Hepatocyte (in vitro differentiated cells): ENCODE results near the gene MTMR12. TPM values are rescaled to one million over a fixed set of nuclear protein-coding genes. Genes with fewer than 3 reads are reported as not detected.
"Not testable (repeated sequence)": the region's sequence is repeated elsewhere in the genome, so short reads cannot be mapped to it uniquely, and the experiment has no call there.

ENCODE experiments used
- DNase-seq: peaks from one replicate; pipeline ENCODE4 v3.0.0-alpha.2; 2016; ENCODE audit warnings: low spot score
- H2AFZ ChIP-seq: fragments of 200-600 bp; sonication (generic); 2 replicates; pipeline ENCODE4 v1.6.0; 2016; ENCODE audit warnings: antibody characterized with exemption, mild to moderate bottlenecking
- H3K27ac ChIP-seq: fragments of 200-600 bp; sonication (generic); 2 replicates; pipeline ENCODE4 v1.5.1; 2016; ENCODE audit warnings: mild to moderate bottlenecking
- H3K27me3 ChIP-seq: fragments of 200-600 bp; sonication (generic); 2 replicates; pipeline ENCODE4 v1.6.1; 2016
- H3K36me3 ChIP-seq: fragments of 200-600 bp; sonication (generic); replicated peaks from 2 replicates; pipeline ENCODE4 v1.5.1; 2016; ENCODE audit warnings: low read depth; ENCODE audit not compliant: insufficient read depth
- H3K4me1 ChIP-seq: fragments of 200-600 bp; sonication (generic); 2 replicates; pipeline ENCODE4 v1.5.1; 2016; ENCODE audit warnings: mild to moderate bottlenecking, moderate library complexity; ENCODE audit not compliant: insufficient read depth
- H3K4me2 ChIP-seq: fragments of 200-600 bp; sonication (generic); 2 replicates; pipeline ENCODE4 v1.6.0; 2016
- H3K4me3 ChIP-seq: fragments of 200-600 bp; sonication (generic); 2 replicates; pipeline ENCODE4 v1.5.1; 2016; ENCODE audit warnings: mild to moderate bottlenecking
- H3K79me2 ChIP-seq: fragments of 200-600 bp; sonication (generic); 2 replicates; pipeline ENCODE4 v1.6.0; 2017; ENCODE audit warnings: mild to moderate bottlenecking
- H3K9me2 ChIP-seq: fragments of 200-600 bp; sonication (generic); replicated peaks from 2 replicates; pipeline ENCODE4 v1.6.0; 2017; ENCODE audit warnings: mild to moderate bottlenecking; ENCODE audit not compliant: insufficient read depth
- H3K9me3 ChIP-seq: fragments of 200-600 bp; sonication (generic); 2 replicates; pipeline ENCODE4 v1.5.1; 2016; ENCODE audit warnings: low read depth, mild to moderate bottlenecking
- H4K20me1 ChIP-seq: fragments of 200-600 bp; sonication (generic); 2 replicates; pipeline ENCODE4 v1.6.0; 2016; ENCODE audit warnings: mild to moderate bottlenecking; ENCODE audit not compliant: insufficient read depth, poor library complexity, severe bottlenecking
- EZH2 ChIP-seq: fragments of 200-600 bp; sonication (generic); IDR thresholded peaks from 2 replicates; pipeline ENCODE4 v1.6.1; 2016; ENCODE audit warnings: antibody characterized with exemption, mild to moderate bottlenecking, borderline replicate concordance
- EZH2phosphoT487 ChIP-seq: fragments of 200-600 bp; sonication (generic); IDR thresholded peaks from one replicate; pipeline ENCODE4 v1.6.1; 2018; ENCODE audit warnings: antibody characterized with exemption, mild to moderate bottlenecking, low read depth, moderate library complexity; ENCODE audit not compliant: unreplicated experiment, severe bottlenecking
- WGBS: methylation state at CpG from one replicate; pipeline ENCODE4 v1.1.6; 2016; ENCODE audit warnings: low lambda C conversion rate; ENCODE audit errors: missing lambda C conversion rate; 5-methylcytosine and 5-hydroxymethylcytosine counted together
- polyA plus RNA-seq: library from polyadenylated mRNA; unstranded; fragments of >200 nt; fragmentation: Nextera tagmentation; extraction: Ambion mirVana; gene quantifications from 2 replicates; pipeline ENCODE4 v1.2.1, GENCODE V29; 2016
- total RNA-seq: library from RNA; depleted of rRNA; stranded (reverse); fragments of >200 nt; gene quantifications from 2 replicates; pipeline ENCODE4 v1.2.3, GENCODE V29; 2014
- TF ChIP-seq, protein P1 (sequence below): fragments of 200-600 bp; sonication (generic); IDR thresholded peaks from 2 replicates; pipeline ENCODE4 v1.5.1; 2016; ENCODE audit warnings: antibody characterized with exemption, mild to moderate bottlenecking; ENCODE audit not compliant: poor library complexity

Gene MTMR12
- total and polyA plus RNA-seq, 2 experiments from 2014 or later = 11.0 to 19.7 TPM

DNA sequence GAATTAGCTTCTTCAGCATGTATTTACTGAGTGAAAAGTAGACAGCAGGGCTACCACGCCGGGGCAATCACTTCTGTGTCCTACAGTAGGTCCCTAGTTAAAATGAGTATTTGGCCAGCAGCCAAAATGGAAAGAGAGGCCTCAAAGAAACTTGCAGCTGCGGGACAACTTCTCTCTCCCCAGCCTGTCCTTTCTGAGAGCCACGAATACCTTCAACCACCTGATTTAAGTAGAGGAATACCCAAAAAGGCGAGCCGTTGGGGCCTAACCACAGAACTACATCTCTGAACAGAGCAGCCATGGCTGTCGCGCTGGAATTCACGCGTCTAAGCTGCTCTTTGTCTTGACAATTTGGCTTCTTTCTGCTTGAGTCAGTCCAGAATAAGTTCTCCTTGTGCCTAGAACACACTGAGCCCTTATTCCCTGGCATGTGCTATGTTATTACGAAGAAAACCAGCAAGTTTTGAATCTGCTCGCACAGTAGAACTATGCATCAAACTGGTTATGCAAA, 94.8 kb downstream of the MTMR12 start:
- no peaks in the 10 kb centered on the region for H3K36me3 ChIP-seq
- no peaks in the 10 kb centered on the region for H4K20me1 ChIP-seq
- no peak overlapping the region for H3K4me3 ChIP-seq
- no peaks in the 10 kb centered on the region for H3K27me3 ChIP-seq
- TF ChIP-seq, protein P1, sequence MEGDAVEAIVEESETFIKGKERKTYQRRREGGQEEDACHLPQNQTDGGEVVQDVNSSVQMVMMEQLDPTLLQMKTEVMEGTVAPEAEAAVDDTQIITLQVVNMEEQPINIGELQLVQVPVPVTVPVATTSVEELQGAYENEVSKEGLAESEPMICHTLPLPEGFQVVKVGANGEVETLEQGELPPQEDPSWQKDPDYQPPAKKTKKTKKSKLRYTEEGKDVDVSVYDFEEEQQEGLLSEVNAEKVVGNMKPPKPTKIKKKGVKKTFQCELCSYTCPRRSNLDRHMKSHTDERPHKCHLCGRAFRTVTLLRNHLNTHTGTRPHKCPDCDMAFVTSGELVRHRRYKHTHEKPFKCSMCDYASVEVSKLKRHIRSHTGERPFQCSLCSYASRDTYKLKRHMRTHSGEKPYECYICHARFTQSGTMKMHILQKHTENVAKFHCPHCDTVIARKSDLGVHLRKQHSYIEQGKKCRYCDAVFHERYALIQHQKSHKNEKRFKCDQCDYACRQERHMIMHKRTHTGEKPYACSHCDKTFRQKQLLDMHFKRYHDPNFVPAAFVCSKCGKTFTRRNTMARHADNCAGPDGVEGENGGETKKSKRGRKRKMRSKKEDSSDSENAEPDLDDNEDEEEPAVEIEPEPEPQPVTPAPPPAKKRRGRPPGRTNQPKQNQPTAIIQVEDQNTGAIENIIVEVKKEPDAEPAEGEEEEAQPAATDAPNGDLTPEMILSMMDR = no peak
- no peak for TF ChIP-seq EZH2phosphoT487
- TF ChIP-seq EZH2 = no peak
- DNase-seq = peak; percentile 56
- no peaks in the 10 kb centered on the region for H3K9me3 ChIP-seq
- H3K4me2 ChIP-seq = peak overlapping the region; percentile 32
- H2AFZ ChIP-seq = no peak overlapping the region
- H3K27ac ChIP-seq = peak overlapping the region; percentile 40
- H3K9me2 ChIP-seq = no peaks in the 10 kb centered on the region
- H3K4me1 ChIP-seq = no peaks in the 10 kb centered on the region
- H3K79me2 ChIP-seq = no peaks in the 10 kb centered on the region
- 62% methylated on average over 12 of the region's 12 CpGs for WGBS

DNA sequence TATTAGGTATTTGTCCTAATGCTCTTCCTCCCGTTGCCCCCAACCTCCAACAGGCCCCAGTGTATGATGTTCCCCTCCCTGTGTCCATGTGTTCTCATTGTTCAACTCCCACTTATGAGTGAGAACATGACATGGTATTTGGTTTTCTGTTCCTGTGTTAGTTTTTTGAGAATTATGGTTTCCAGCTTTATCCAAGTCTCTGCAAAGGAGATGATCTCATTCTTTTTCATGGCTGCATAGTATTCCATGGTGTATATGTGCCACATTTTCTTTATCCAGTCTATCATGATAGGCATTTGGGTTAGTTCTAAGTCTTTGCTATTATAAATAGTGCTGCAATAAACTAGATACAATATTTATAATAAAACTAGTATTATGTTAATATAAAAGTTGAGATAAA, 98.4 kb downstream of the MTMR12 start:
- not testable (repeated sequence) for H3K9me2 ChIP-seq, H3K4me2 ChIP-seq, H3K4me1 ChIP-seq, H3K4me3 ChIP-seq, H3K27me3 ChIP-seq, H3K79me2 ChIP-seq, DNase-seq, H3K36me3 ChIP-seq, H3K27ac ChIP-seq, H4K20me1 ChIP-seq, H2AFZ ChIP-seq, H3K9me3 ChIP-seq
- 95% methylated on average over 1 of the region's 1 CpG for WGBS

DNA sequence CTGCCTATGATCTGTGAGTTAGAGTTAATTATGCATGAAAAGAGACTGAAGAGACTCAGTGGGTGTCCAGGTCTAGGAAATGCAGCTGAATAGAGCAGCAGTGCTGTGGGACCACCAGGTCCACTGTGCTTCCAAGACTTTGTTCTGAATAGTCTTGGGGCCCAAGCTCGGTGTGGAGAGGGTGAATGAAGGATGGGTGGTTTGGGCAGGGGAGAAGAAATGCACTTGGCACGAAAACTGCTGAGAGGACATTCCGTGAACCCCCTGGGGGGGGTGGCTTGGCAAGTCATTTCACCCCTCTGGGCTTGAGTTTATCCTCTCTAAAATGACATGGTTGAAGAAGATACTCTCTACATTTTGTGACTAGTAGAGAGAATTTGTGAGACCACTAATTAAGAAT, 102.6 kb downstream of the MTMR12 start:
- Histone ChIP-seq H3K27ac (no peak overlapping the region), H3K9me3 (no peaks in the 10 kb centered on the region), H3K27me3 (no peaks in the 10 kb centered on the region), H2AFZ (no peak overlapping the region), H3K4me3 (no peak overlapping the region), H3K79me2 (no peaks in the 10 kb centered on the region), H3K9me2 (no peaks in the 10 kb centered on the region), H3K36me3 (no peaks in the 10 kb centered on the region), H4K20me1 (no peaks in the 10 kb centered on the region), H3K4me1 (no peaks in the 10 kb centered on the region), H3K4me2 (no peak overlapping the region)
- 89% methylated on average over 3 of the region's 3 CpGs for WGBS
- TF ChIP-seq, protein P1 = no peak
- TF ChIP-seq EZH2phosphoT487 = no peak
- no peak for TF ChIP-seq EZH2
- DNase-seq = no peak

DNA sequence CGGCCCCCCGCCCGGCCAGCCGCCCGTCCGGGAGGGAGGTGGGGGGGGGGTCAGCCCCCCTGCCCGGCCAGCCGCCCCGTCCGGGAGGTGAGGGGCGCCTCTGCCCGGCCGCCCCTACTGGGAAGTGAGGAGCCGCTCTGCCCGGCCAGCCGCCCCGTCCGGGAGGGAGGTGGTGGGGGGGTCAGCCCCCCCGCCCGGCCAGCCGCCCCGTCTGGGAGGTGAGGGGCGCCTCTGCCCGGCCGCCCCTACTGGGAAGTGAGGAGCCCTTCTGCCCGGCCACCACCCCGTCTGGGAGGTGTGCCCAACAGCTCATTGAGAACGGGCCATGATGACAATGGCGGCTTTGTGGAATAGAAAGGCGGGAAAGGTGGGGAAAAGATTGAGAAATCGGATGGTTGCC, 103.9 kb downstream of the MTMR12 start:
- not testable (repeated sequence) for H3K4me3 ChIP-seq, H4K20me1 ChIP-seq, H3K4me1 ChIP-seq, H3K36me3 ChIP-seq, H3K27ac ChIP-seq, H2AFZ ChIP-seq, H3K27me3 ChIP-seq, H3K79me2 ChIP-seq, DNase-seq, H3K9me3 ChIP-seq, H3K9me2 ChIP-seq, H3K4me2 ChIP-seq
- WGBS = 100% methylated on average over 2 of the region's 31 CpGs

DNA sequence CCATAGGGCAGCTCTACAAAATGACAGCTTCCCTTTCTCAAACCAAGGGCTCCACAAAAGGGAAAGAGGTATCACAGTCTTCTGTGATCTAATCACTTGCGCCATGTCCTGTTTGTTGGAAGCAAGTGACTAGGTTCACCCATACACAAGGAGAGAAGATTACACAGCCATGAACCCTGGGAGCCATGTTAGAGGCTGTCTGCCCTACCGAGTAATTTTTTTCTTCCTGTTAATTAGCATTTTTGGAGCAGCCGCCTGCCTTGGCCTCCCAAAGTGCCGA, 105.4 kb downstream of the MTMR12 start:
- Histone ChIP-seq H3K4me1 (no peaks in the 10 kb centered on the region), H3K9me3 (no peaks in the 10 kb centered on the region), H3K27me3 (no peaks in the 10 kb centered on the region), H3K4me3 (no peak overlapping the region), H3K79me2 (no peaks in the 10 kb centered on the region), H4K20me1 (no peaks in the 10 kb centered on the region), H3K4me2 (no peak overlapping the region), H3K36me3 (no peaks in the 10 kb centered on the region), H2AFZ (no peak overlapping the region), H3K9me2 (no peaks in the 10 kb centered on the region), H3K27ac (no peak overlapping the region)
- no peak for DNase-seq
- TF ChIP-seq, protein P1 = no peak
- TF ChIP-seq EZH2phosphoT487 = no peak
- TF ChIP-seq EZH2 = no peak
- 97% methylated on average over 4 of the region's 4 CpGs for WGBS
